Pulmonary artery endothelial cell (primary cell): ENCODE results near the gene RNF224. TPM values are rescaled to one million over a fixed set of nuclear protein-coding genes. Genes with fewer than 3 reads are reported as not detected.
A peak's percentile ranks its signal among the peaks of the same experiment; 100 is the strongest.

Source experiments
- DNase-seq: peaks from one replicate; pipeline ENCODE4 v3.0.0-alpha.2; 2011; ENCODE audit warnings: low read depth, low spot score
- total RNA-seq: library from RNA; depleted of rRNA; stranded (reverse); fragments of >200 nt; gene quantifications from 2 replicates; pipeline ENCODE4 v1.2.3, GENCODE V29; 2014

Gene RNF224
- total RNA-seq, 1 donor from 2014 or later, result 0.07 TPM

GRCh38 chr9:137271696-137272076 lies 44.4 kb downstream of the RNF224 start:
- no peak for DNase-seq

GRCh38 chr9:137272241-137273094 lies 45.2 kb downstream of the RNF224 start:
- no peak for DNase-seq

- DNase-seq, result no peak
Observed at GRCh38 chr9:137273095-137273490, 45.8 kb downstream of the RNF224 start.

- DNase-seq, result no peak
Observed at GRCh38 chr9:137273611-137274320, 46.5 kb downstream of the RNF224 start.

- DNase-seq, result no peak
Observed at GRCh38 chr9:137275203-137275587, 47.9 kb downstream of the RNF224 start.

GRCh38 chr9:137275588-137276472 lies 48.5 kb downstream of the RNF224 start:
- no peak for DNase-seq

GRCh38 chr9:137276473-137277328 lies 49.4 kb downstream of the RNF224 start:
- DNase-seq, result no peak

- DNase-seq, result peak; percentile 76
Observed at GRCh38 chr9:137277329-137278041, 50.2 kb downstream of the RNF224 start, which contains the start of gene TOR4A. TOR4A (plus strand) TSS chr9:137277726; CDS start chr9:137278690, 964 bp downstream.

GRCh38 chr9:137278061-137278701 lies 50.9 kb downstream of the RNF224 start:
- no peak for DNase-seq

Other genes starting within 250 kb of the RNF224 start
- not detected in 2 replicates for gene PTGDS, start 250.0 kb upstream of the RNF224 start, total RNA-seq
- not detected in 2 replicates for gene LCNL1, start 244.5 kb upstream of the RNF224 start, total RNA-seq
- 17.8 and 18.0 TPM in 2 replicates for gene PAXX, start 235.1 kb upstream of the RNF224 start, total RNA-seq
- 0.33 and 0.46 TPM in 2 replicates for gene CLIC3, start 230.9 kb upstream of the RNF224 start, total RNA-seq
- gene ABCA2, start 199.3 kb upstream of the RNF224 start, total RNA-seq, result 7.9 and 15.7 TPM in 2 replicates
- not detected in 2 replicates for gene FUT7, start 195.4 kb upstream of the RNF224 start, total RNA-seq
- gene NPDC1, start 181.3 kb upstream of the RNF224 start, total RNA-seq, result 31.2 and 33.0 TPM in 2 replicates
- gene ENTPD2, start 173.4 kb upstream of the RNF224 start, total RNA-seq, result not detected in 2 replicates
- gene SAPCD2, start 156.9 kb upstream of the RNF224 start, total RNA-seq, result 17.6 and 31.1 TPM in 2 replicates
- gene UAP1L1, start 150.0 kb upstream of the RNF224 start, total RNA-seq, result 15.4 and 17.0 TPM in 2 replicates
- gene MAN1B1, start 140.5 kb upstream of the RNF224 start, total RNA-seq, result 58.1 and 76.7 TPM in 2 replicates
- gene DPP7, start 112.8 kb upstream of the RNF224 start, total RNA-seq, result 73.7 and 133 TPM in 2 replicates
- 0.04 and 0.26 TPM in 2 replicates for gene GRIN1, start 88.3 kb upstream of the RNF224 start, total RNA-seq
- not detected in 2 replicates for gene LRRC26, start 57.5 kb upstream of the RNF224 start, total RNA-seq
- not detected in 2 replicates for gene TMEM210, start 55.4 kb upstream of the RNF224 start, total RNA-seq
- gene ANAPC2, start 38.9 kb upstream of the RNF224 start, total RNA-seq, result 24.4 and 30.5 TPM in 2 replicates
- gene SSNA1, start 38.8 kb upstream of the RNF224 start, total RNA-seq, result 107 and 115 TPM in 2 replicates
- gene TPRN, start 26.8 kb upstream of the RNF224 start, total RNA-seq, result 5.1 and 6.4 TPM in 2 replicates
- 26.1 and 34.2 TPM in 2 replicates for gene TMEM203, start 21.9 kb upstream of the RNF224 start, total RNA-seq
- 3.5 and 4.2 TPM in 2 replicates for gene NDOR1, start 21.8 kb upstream of the RNF224 start, total RNA-seq
- 0.07 and 0.33 TPM in 2 replicates for gene RNF208, start 5.3 kb upstream of the RNF224 start, total RNA-seq
- 0.11 and 0.46 TPM in 2 replicates for gene CYSRT1, start 2.3 kb upstream of the RNF224 start, total RNA-seq
- gene SLC34A3, start 3.4 kb downstream of the RNF224 start, total RNA-seq, result not detected in 2 replicates
- 279 and 476 TPM in 2 replicates for gene TUBB4B, start 13.8 kb downstream of the RNF224 start, total RNA-seq
- not detected in 2 replicates for gene STPG3, start 23.8 kb downstream of the RNF224 start, total RNA-seq
- 78.1 and 78.6 TPM in 2 replicates for gene NELFB, start 27.8 kb downstream of the RNF224 start, total RNA-seq
- 28.9 and 35.3 TPM in 2 replicates for gene TOR4A, start 50.2 kb downstream of the RNF224 start, total RNA-seq
- 14.0 and 16.0 TPM in 2 replicates for gene NRARP, start 74.8 kb downstream of the RNF224 start, total RNA-seq
- 14.2 and 24.3 TPM in 2 replicates for gene EXD3, start 195.7 kb downstream of the RNF224 start, total RNA-seq
- gene NOXA1, start 195.9 kb downstream of the RNF224 start, total RNA-seq, result 0.11 and 0.66 TPM in 2 replicates
- 0.04 and 0.07 TPM in 2 replicates for gene ENTPD8, start 213.9 kb downstream of the RNF224 start, total RNA-seq
- 20.6 and 23.9 TPM in 2 replicates for gene NSMF, start 231.8 kb downstream of the RNF224 start, total RNA-seq